Right forelimb (tissue), 1 donor: ENCODE results near the gene AOX1.
"Not testable (repeated sequence)": the region's sequence is repeated elsewhere in the genome, so short reads cannot be mapped to it uniquely, and the experiment has no call there.

Experiments
- DNase-seq: peaks from one replicate; pipeline ENCODE4 v3.0.0-alpha.2; 2018

Gene AOX1

GRCh38 chr2:200705305-200706041 is 119.7 kb downstream of the AOX1 start:
- no peak for DNase-seq

GRCh38 chr2:200708943-200709342 is 123.1 kb downstream of the AOX1 start:
- no peak for DNase-seq

- DNase-seq, result peak; percentile 87
These were observed 127.3 kb downstream of the AOX1 start for GRCh38 chr2:200713003-200713703.

- DNase-seq, result no peak
These were observed 127.9 kb downstream of the AOX1 start for GRCh38 chr2:200713704-200714064.

GRCh38 chr2:200715014-200715413 is 129.2 kb downstream of the AOX1 start:
- not testable (repeated sequence) for DNase-seq

GRCh38 chr2:200716386-200716785 is 130.6 kb downstream of the AOX1 start:
- DNase-seq, result no peak
